HepG2 (cell line): Measurements from ENCODE around the gene TAT. TPM values are rescaled to one million over a fixed set of nuclear protein-coding genes. Genes with fewer than 3 reads are reported as not detected.

Experiments used
- AHR ChIP-seq: IDR thresholded peaks from 2 replicates; pipeline ENCODE4 v1.6.1; 2018; ENCODE audit warnings: missing genetic modification reagents, missing compliant biosample characterization
- BCL6 ChIP-seq: IDR thresholded peaks from 2 replicates; pipeline ENCODE4 v1.6.1; 2016; ENCODE audit warnings: missing genetic modification reagents, missing compliant biosample characterization
- CCDC6 ChIP-seq: sonication (generic); formaldehyde crosslinking; IDR thresholded peaks from 2 replicates; pipeline ENCODE4 v1.8.1; 2022; ENCODE audit warnings: mild to moderate bottlenecking, missing genetic modification reagents, moderate library complexity
- DRAP1 ChIP-seq: IDR thresholded peaks from 2 replicates; pipeline ENCODE4 v1.6.1; 2016; ENCODE audit warnings: missing genetic modification reagents, missing compliant biosample characterization
- EED ChIP-seq: sonication (generic); formaldehyde crosslinking; IDR thresholded peaks from 2 replicates; pipeline ENCODE4 v1.5.0; 2020; ENCODE audit warnings: mild to moderate bottlenecking, missing genetic modification reagents
- FOXO1 ChIP-seq: sonication (generic); formaldehyde crosslinking; IDR thresholded peaks from 2 replicates; pipeline ENCODE4 v1.4.0; 2020; ENCODE audit warnings: missing genetic modification reagents
- FOXP1 ChIP-seq, 2 experiments: fragments of 450-650 bp in 1 of 2; IDR thresholded peaks; 2 replicates each; pipeline ENCODE4 v1.6.1; 2017 to 2018; ENCODE audit warnings: antibody characterized with exemption in 1 of 2
- HMG20A ChIP-seq: IDR thresholded peaks from 2 replicates; pipeline ENCODE4 v1.6.1; 2016; ENCODE audit warnings: borderline replicate concordance
- ISX ChIP-seq: sonication (generic); formaldehyde crosslinking; conservative IDR thresholded peaks from 2 replicates; pipeline ENCODE4 v1.5.0; 2020; ENCODE audit warnings: missing genetic modification reagents
- NR2F2 ChIP-seq: IDR thresholded peaks from 2 replicates; pipeline ENCODE4 v1.6.1; 2012; ENCODE audit warnings: low read depth, inconsistent platforms, borderline replicate concordance
- PHF21A ChIP-seq: sonication (generic); formaldehyde crosslinking; IDR thresholded peaks from 2 replicates; pipeline ENCODE4 v1.5.0; 2020; ENCODE audit warnings: mild to moderate bottlenecking, missing genetic modification reagents
- PREB ChIP-seq: sonication (generic); formaldehyde crosslinking; IDR thresholded peaks from 2 replicates; pipeline ENCODE4 v1.4.0; 2020; ENCODE audit warnings: missing genetic modification reagents
- SETDB1 ChIP-seq: sonication (generic); formaldehyde crosslinking; IDR thresholded peaks from 2 replicates; pipeline ENCODE4 v1.5.1; 2020; ENCODE audit warnings: missing genetic modification reagents, mild to moderate bottlenecking, borderline replicate concordance
- SIN3B ChIP-seq: fragments of 150-350 bp; IDR thresholded peaks from 2 replicates; pipeline ENCODE4 v1.6.1; 2014; ENCODE audit warnings: low read length
- SP4 ChIP-seq: sonication (generic); formaldehyde crosslinking; IDR thresholded peaks from 2 replicates; pipeline ENCODE4 v1.8.1; 2023; ENCODE audit warnings: mild to moderate bottlenecking, missing genetic modification reagents
- TBL1XR1 ChIP-seq: fragments of 150-350 bp; IDR thresholded peaks from 2 replicates; pipeline ENCODE4 v1.6.1; 2014; ENCODE audit warnings: borderline replicate concordance, low read length; ENCODE audit not compliant: partially characterized antibody
- TFAP4 ChIP-seq: sonication (generic); IDR thresholded peaks from 2 replicates; pipeline ENCODE4 v1.6.1; 2016; ENCODE audit warnings: low read depth, borderline replicate concordance
- ZIK1 ChIP-seq: sonication (generic); formaldehyde crosslinking; IDR thresholded peaks from 2 replicates; pipeline ENCODE4 v1.5.0; 2020; ENCODE audit warnings: mild to moderate bottlenecking, low read depth, missing genetic modification reagents, borderline replicate concordance
- ZNF460 ChIP-seq: sonication (generic); formaldehyde crosslinking; IDR thresholded peaks from 2 replicates; pipeline ENCODE4 v1.5.1; 2020; ENCODE audit warnings: missing genetic modification reagents, mild to moderate bottlenecking, borderline replicate concordance
- ZNF572 ChIP-seq: sonication (generic); formaldehyde crosslinking; IDR thresholded peaks from 2 replicates; pipeline ENCODE4 v1.5.1; 2020; ENCODE audit warnings: mild to moderate bottlenecking, missing genetic modification reagents
- ZNF660 ChIP-seq: sonication (generic); formaldehyde crosslinking; IDR thresholded peaks from 2 replicates; pipeline ENCODE4 v1.5.1; 2020; ENCODE audit warnings: mild to moderate bottlenecking, low read depth, missing genetic modification reagents, borderline replicate concordance
- ZSCAN31 ChIP-seq: sonication (generic); formaldehyde crosslinking; IDR thresholded peaks from 2 replicates; pipeline ENCODE4 v1.5.0; 2020; ENCODE audit warnings: low read depth, mild to moderate bottlenecking, missing genetic modification reagents
- polyA plus RNA-seq, 8 experiments: library from polyadenylated mRNA; depleted of rRNA in 3 of 8; stranded (reverse) in 7 of 8; unstranded in 1 of 8; fragments of >200 nt; fragmentation: Illumina TruSeq in 4 of 8; extraction: Trizol in 4 of 8; gene quantifications; 2 replicates each; pipeline versions ENCODE4 v1.2.1 to v1.2.3, GENCODE V29; 2011 to 2016; ENCODE audit warnings: low read depth in 4 of 8, missing spikeins in 1 of 8, mixed read lengths in 1 of 8; ENCODE audit not compliant: insufficient read depth in 1 of 8
- total RNA-seq, 5 experiments: library from RNA; depleted of rRNA; stranded (reverse); fragments of >200 nt; fragmentation: Illumina TruSeq; extraction: Trizol; gene quantifications; 2 replicates each; pipeline ENCODE4 v1.2.3, GENCODE V29; 2016; ENCODE audit warnings: low read depth in 1 of 5
- TF ChIP-seq, protein P1 (sequence below): sonication (generic); formaldehyde crosslinking; IDR thresholded peaks from 2 replicates; pipeline ENCODE4 v1.8.1; 2022; ENCODE audit warnings: low read depth, mild to moderate bottlenecking, missing genetic modification reagents
- TF ChIP-seq, protein P2 (sequence below): sonication (generic); formaldehyde crosslinking; IDR thresholded peaks from 2 replicates; pipeline ENCODE4 v1.4.0; 2020; ENCODE audit warnings: missing genetic modification reagents, borderline replicate concordance

The TAT gene
- total and polyA plus RNA-seq, 2 of the 13 experiments (the other 11 are each of a cell fraction or from before 2014, with no cell fraction given) = 1.6 to 5.8 TPM

GRCh38 chr16:71623597-71623996 lies 46.7 kb upstream of the TAT start (continued):
- TF ChIP-seq DRAP1 (CRISPR knock-in tag) (0 out of 2 replicates have a peak, but pooled peaks have one; percentile 15), BCL6 (CRISPR knock-in tag) (peak; percentile 33; the same call in 1 of the 2 replicates), CCDC6 (no peak), TFAP4 (no peak), SIN3B (no peak), FOXP1 (IDR thresholded peaks at IDR 0.05) (0 out of 2 replicates have a peak, but pooled peaks have one; percentile 8), FOXP1 (CRISPR knock-in tag; IDR thresholded peaks at IDR 0.05) (peak; percentile 83), EED (CRISPR knock-in tag) (no peak), TBL1XR1 (no peak), FOXO1 (CRISPR knock-in tag) (peak; percentile 94), PREB (CRISPR knock-in tag) (no peak), ISX (CRISPR knock-in tag) (no peak), ZNF460 (CRISPR knock-in tag) (no peak), ZNF572 (no peak), NR2F2 (peak; percentile 30; the same call in 1 of the 2 replicates), AHR (CRISPR knock-in tag) (no peak), PHF21A (CRISPR knock-in tag) (0 out of 2 replicates have a peak, but pooled peaks have one; percentile 22), SP4 (CRISPR knock-in tag) (no peak), HMG20A (CRISPR knock-in tag) (peak; percentile 58; the same call in 1 of the 2 replicates), ZIK1 (no peak), ZNF660 (no peak), SETDB1 (no peak), ZSCAN31 (no peak)
- TF ChIP-seq, protein P1, sequence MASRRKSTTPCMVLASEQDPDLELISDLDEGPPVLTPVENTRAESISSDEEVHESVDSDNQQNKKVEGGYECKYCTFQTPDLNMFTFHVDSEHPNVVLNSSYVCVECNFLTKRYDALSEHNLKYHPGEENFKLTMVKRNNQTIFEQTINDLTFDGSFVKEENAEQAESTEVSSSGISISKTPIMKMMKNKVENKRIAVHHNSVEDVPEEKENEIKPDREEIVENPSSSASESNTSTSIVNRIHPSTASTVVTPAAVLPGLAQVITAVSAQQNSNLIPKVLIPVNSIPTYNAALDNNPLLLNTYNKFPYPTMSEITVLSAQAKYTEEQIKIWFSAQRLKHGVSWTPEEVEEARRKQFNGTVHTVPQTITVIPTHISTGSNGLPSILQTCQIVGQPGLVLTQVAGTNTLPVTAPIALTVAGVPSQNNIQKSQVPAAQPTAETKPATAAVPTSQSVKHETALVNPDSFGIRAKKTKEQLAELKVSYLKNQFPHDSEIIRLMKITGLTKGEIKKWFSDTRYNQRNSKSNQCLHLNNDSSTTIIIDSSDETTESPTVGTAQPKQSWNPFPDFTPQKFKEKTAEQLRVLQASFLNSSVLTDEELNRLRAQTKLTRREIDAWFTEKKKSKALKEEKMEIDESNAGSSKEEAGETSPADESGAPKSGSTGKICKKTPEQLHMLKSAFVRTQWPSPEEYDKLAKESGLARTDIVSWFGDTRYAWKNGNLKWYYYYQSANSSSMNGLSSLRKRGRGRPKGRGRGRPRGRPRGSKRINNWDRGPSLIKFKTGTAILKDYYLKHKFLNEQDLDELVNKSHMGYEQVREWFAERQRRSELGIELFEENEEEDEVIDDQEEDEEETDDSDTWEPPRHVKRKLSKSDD (CRISPR knock-in tag) = no peak
- TF ChIP-seq, protein P2, sequence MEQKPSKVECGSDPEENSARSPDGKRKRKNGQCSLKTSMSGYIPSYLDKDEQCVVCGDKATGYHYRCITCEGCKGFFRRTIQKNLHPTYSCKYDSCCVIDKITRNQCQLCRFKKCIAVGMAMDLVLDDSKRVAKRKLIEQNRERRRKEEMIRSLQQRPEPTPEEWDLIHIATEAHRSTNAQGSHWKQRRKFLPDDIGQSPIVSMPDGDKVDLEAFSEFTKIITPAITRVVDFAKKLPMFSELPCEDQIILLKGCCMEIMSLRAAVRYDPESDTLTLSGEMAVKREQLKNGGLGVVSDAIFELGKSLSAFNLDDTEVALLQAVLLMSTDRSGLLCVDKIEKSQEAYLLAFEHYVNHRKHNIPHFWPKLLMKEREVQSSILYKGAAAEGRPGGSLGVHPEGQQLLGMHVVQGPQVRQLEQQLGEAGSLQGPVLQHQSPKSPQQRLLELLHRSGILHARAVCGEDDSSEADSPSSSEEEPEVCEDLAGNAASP (CRISPR knock-in tag) = no peak
